Ectodermal cell (in vitro differentiated cells): ENCODE results near the gene HTRA1.

Experiments used
- H3K27ac ChIP-seq: 2 replicates; pipeline ENCODE4 v1.7.0; 2013; ENCODE audit warnings: mild to moderate bottlenecking, low read depth, low read length; ENCODE audit not compliant: insufficient read depth, poor library complexity, severe bottlenecking
- H3K27me3 ChIP-seq: 2 replicates; pipeline ENCODE4 v1.7.0; 2013; ENCODE audit warnings: mild to moderate bottlenecking, low read length; ENCODE audit not compliant: insufficient read depth, control insufficient read depth, poor library complexity, severe bottlenecking
- H3K36me3 ChIP-seq: one replicate; pipeline ENCODE4 v1.7.0; 2013; ENCODE audit warnings: low read length; ENCODE audit not compliant: control insufficient read depth, insufficient read depth
- H3K4me1 ChIP-seq: one replicate; pipeline ENCODE4 v1.7.0; 2013; ENCODE audit warnings: low read length; ENCODE audit not compliant: control insufficient read depth, insufficient read depth
- H3K4me3 ChIP-seq: 2 replicates; pipeline ENCODE4 v1.7.0; 2013; ENCODE audit warnings: low read depth, low read length, control low read depth; ENCODE audit not compliant: insufficient read depth
- H3K9me3 ChIP-seq: 2 replicates; pipeline ENCODE4 v1.7.0; 2013; ENCODE audit warnings: mild to moderate bottlenecking, low read length, moderate library complexity; ENCODE audit not compliant: control insufficient read depth
- WGBS, 2 experiments: methylation state at CpG; one replicate each; pipeline ENCODE4 v1.1.7; 2013; ENCODE audit warnings: missing lambda C conversion rate in 2 of 2; 5-methylcytosine and 5-hydroxymethylcytosine counted together

The HTRA1 gene

DNA sequence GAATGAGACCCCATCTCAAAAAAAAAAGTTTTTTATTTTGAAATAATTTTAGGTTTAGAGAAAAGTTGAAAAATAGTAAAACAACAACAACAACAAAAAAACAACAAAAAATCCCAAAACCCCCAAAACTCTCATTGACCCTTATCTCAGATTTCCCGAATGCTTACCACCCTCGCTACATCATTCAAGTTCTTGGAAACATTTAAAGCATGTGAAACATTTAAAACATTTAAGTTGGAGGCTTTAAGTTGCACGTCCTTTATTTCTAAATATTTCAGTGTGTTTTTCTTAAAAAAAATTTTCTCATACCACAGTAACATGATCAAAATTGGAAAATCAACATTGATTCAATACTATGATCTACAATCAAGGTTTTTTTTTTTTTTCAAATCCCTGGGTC is 7.3 kb upstream of the HTRA1 start:
- Histone ChIP-seq H3K4me1 (no peaks in the 10 kb centered on the region), H3K27me3 (peaks cover 15% of the 10 kb centered on the region), H3K9me3 (no peaks in the 10 kb centered on the region), H3K4me3 (no peak overlapping the region), H3K27ac (no peak overlapping the region), H3K36me3 (no peaks in the 10 kb centered on the region)
- 93 to 94% methylated on average over 2 to 3 of the region's 3 CpGs for WGBS, 2 experiments

DNA sequence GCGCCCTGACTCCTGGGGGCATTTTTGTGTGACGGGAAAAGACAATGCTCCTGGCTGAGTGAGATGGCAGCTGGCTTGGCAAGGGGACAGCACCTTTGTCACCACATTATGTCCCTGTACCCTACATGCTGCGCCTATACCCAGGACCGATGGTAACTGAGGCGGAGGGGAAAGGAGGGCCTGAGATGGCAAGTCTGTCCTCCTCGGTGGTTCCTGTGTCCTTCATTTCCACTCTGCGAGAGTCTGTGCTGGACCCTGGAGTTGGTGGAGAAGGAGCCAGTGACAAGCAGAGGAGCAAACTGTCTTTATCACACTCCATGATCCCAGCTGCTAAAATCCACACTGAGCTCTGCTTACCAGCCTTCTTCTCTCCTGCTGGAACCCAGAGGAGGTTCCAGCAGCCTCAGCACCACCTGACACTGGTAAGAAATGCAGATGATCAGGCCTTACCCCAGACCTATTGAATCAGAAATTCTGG is 6.7 kb upstream of the HTRA1 start, which contains the start of gene ARMS2:
TSS of gene ARMS2 (plus strand) at position 51 of the 478 bp plus-strand sequence. CDS start at position 126, 75 bp downstream.
- 81 to 86% methylated on average over 7 of the region's 7 CpGs for WGBS, 2 experiments
- H3K27me3 ChIP-seq, result peaks cover 21% of the 10 kb centered on the region
- H3K4me3 ChIP-seq, result no peak within 1 kb of the TSS
- H3K9me3 ChIP-seq, result no peaks in the 10 kb centered on the region
- no peaks in the 10 kb centered on the region for H3K36me3 ChIP-seq
- H3K27ac ChIP-seq, result no peak within 1 kb of the TSS
- no peaks in the 10 kb centered on the region for H3K4me1 ChIP-seq

DNA sequence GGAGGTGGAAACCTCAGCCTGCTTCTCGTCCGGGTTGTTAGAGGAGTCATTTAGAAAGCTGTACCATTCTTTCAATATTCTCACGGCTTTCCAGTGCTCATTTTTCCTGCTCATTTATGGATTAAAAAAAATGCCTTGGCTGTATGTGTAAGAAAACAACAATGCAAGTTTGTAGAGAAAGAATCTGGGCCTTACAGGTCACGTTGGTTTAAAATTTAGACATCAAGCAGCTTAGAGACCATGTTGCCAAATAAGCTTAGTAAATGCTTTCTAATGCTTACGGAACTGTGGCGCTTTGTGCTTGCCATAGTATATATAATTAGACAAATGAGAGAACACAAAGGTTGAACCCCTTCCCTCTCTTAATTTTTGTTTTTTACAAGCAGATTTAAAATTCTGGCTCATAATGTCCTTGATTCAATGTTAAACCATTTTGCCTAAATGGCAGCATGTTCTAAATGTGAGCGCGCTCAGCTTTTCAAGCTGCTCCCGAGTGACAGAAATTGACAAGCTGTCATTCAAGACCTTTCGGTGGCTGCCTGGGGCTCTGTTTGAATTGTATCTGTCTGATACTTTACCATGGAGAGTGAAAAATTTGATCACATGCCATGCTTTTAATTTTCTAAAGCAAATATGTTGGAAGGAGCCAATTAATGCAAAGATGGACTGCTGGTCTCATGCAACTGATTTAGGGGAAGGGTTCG is 5.8 kb upstream of the HTRA1 start:
- H3K4me1 ChIP-seq, result no peaks in the 10 kb centered on the region
- no peaks in the 10 kb centered on the region for H3K9me3 ChIP-seq
- peaks cover 29% of the 10 kb centered on the region for H3K27me3 ChIP-seq
- 91 to 93% methylated on average over 8 to 11 of the region's 11 CpGs for whole genome bisulfite sequencing, 2 experiments
- no peaks in the 10 kb centered on the region for H3K36me3 ChIP-seq
- no peak overlapping the region for H3K27ac ChIP-seq
- no peak overlapping the region for H3K4me3 ChIP-seq

DNA sequence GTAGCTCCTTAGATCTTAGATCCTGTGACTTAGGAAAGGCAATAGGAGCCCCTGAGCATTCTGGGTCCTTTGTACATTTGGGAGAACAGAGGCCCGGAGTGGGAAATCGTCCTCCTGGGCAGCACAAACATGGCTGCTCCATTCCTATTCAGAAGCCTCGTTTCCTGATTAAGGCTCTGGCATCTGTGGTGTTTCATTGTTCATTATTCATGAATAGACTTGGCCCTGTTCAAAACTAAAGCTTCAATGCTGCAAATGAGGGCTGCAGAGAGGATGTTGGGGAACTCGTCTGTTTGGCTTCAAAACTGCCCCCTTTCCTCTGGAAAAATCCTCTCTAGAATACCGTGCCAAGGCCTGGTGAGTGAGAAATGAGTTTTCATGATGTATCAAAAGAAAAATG is 3.4 kb upstream of the HTRA1 start:
- no peaks in the 10 kb centered on the region for H3K36me3 ChIP-seq
- no peak overlapping the region for H3K4me3 ChIP-seq
- H3K27ac ChIP-seq, result no peak overlapping the region
- 90% methylated on average over 5 of the region's 5 CpGs for WGBS, 2 experiments
- no peaks in the 10 kb centered on the region for H3K9me3 ChIP-seq
- peaks cover 12% of the 10 kb centered on the region for H3K4me1 ChIP-seq
- peaks cover 53% of the 10 kb centered on the region for H3K27me3 ChIP-seq

DNA sequence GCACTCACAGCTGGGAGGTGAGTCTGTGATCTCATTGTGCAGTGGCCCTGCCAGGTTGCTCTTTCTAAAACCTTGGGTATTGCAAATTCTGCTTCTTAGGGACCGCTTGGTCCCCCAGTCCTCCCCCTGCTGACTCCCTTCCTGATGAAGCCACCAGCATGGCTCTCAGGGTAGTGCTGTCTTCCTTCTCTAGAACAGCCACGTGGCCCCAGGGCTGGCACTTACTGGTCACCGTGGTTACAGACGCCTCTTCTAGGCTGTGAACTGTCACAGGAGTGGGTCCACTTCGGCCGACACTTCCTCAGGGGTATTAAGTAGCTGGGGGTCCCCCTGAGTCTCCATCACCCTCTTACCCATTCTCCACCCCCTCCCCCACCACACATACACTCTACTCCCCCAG is 2.7 kb upstream of the HTRA1 start:
- 70 to 82% methylated on average over 6 of the region's 6 CpGs for WGBS, 2 experiments
- H3K27me3 ChIP-seq, result peaks cover 61% of the 10 kb centered on the region
- no peaks in the 10 kb centered on the region for H3K9me3 ChIP-seq
- no peak overlapping the region for H3K4me3 ChIP-seq
- H3K4me1 ChIP-seq, result peaks cover 12% of the 10 kb centered on the region
- H3K27ac ChIP-seq, result no peak overlapping the region
- no peaks in the 10 kb centered on the region for H3K36me3 ChIP-seq

DNA sequence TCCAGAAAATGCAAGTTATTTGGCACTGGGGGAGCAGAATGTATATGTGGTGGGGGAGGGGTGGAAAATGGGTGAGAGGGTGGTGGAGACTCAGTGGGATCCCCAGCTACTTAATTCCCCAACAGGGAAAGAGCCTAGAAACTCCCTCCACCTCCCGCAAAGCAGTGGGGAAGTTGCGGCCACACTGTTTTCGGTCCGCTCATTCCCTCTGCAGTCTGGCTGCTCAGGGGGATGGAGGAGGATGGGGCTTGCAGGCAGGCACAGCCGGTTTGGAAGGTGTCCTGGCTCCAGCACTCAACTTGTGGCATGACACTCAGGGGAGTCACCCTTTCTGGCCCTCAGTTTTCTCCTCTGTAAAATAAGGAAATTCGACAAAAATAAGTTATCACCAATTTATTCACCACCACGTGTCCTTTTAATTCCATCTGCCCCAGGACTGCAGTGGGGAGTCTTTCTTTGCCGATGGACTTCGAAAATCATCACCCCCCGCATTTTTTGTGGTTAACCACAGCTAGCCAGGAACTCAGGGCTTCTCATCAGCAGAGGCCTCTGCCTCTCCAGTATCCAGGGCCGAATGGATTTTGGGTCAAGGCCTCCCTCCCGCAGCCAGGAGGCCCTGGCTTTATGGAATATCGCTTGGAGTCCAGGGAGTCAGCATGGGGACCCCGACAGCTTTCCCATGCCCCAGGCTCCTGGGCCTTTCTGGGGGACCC is 1.6 kb upstream of the HTRA1 start:
- Histone ChIP-seq H3K4me3 (no peak overlapping the region), H3K36me3 (no peaks in the 10 kb centered on the region), H3K4me1 (peaks cover 12% of the 10 kb centered on the region), H3K27me3 (peaks cover 71% of the 10 kb centered on the region), H3K9me3 (no peaks in the 10 kb centered on the region), H3K27ac (no peak overlapping the region)
- WGBS, 2 experiments, result 63 to 64% methylated on average over 14 of the region's 14 CpGs

DNA sequence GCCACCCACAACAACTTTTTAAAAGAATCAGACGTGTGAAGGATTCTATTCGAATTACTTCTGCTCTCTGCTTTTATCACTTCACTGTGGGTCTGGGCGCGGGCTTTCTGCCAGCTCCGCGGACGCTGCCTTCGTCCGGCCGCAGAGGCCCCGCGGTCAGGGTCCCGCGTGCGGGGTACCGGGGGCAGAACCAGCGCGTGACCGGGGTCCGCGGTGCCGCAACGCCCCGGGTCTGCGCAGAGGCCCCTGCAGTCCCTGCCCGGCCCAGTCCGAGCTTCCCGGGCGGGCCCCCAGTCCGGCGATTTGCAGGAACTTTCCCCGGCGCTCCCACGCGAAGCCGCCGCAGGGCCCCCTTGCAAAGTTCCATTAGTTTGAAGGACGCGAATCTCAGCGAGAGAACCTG is 461 bp upstream of the HTRA1 start:
- H3K27ac ChIP-seq, result no peak overlapping the region
- peaks cover 83% of the 10 kb centered on the region for H3K27me3 ChIP-seq
- H3K36me3 ChIP-seq, result no peaks in the 10 kb centered on the region
- H3K4me1 ChIP-seq, result peaks cover 12% of the 10 kb centered on the region
- peak overlapping the region; percentile 40 for H3K4me3 ChIP-seq
- H3K9me3 ChIP-seq, result no peaks in the 10 kb centered on the region
- 5 to 6% methylated on average over 40 of the region's 40 CpGs for WGBS, 2 experiments

DNA sequence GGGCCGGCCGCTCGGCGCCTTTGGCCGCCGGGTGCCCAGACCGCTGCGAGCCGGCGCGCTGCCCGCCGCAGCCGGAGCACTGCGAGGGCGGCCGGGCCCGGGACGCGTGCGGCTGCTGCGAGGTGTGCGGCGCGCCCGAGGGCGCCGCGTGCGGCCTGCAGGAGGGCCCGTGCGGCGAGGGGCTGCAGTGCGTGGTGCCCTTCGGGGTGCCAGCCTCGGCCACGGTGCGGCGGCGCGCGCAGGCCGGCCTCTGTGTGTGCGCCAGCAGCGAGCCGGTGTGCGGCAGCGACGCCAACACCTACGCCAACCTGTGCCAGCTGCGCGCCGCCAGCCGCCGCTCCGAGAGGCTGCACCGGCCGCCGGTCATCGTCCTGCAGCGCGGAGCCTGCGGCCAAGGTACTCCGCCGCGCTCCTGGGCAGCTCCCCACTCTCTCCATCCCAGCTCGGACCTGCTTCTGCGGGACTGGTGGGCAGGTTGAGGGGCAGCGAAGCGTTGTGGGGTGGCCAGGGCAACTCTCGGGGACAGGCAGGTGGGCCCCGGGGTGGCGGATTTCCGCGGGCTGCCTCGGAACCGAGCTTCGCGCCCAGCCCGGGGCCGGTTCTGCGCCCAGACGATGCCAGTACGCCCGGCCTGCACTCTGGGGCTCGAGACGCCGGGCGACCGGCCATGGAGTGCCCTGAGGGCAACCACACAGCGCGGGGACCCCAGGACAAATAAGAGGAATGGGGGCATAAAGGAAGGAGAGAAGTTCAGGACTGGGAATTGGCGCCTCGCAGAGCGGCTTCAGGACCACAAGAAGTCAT is 578 bp downstream of the HTRA1 start:
- 1% methylated on average over 95 of the region's 95 CpGs for WGBS, 2 experiments
- H3K4me3 ChIP-seq, result peak overlapping the region; percentile 40
- no peaks in the 10 kb centered on the region for H3K36me3 ChIP-seq
- no peak overlapping the region for H3K27ac ChIP-seq
- H3K27me3 ChIP-seq, result peaks cover 83% of the 10 kb centered on the region
- H3K9me3 ChIP-seq, result no peaks in the 10 kb centered on the region
- peaks cover 12% of the 10 kb centered on the region for H3K4me1 ChIP-seq

DNA sequence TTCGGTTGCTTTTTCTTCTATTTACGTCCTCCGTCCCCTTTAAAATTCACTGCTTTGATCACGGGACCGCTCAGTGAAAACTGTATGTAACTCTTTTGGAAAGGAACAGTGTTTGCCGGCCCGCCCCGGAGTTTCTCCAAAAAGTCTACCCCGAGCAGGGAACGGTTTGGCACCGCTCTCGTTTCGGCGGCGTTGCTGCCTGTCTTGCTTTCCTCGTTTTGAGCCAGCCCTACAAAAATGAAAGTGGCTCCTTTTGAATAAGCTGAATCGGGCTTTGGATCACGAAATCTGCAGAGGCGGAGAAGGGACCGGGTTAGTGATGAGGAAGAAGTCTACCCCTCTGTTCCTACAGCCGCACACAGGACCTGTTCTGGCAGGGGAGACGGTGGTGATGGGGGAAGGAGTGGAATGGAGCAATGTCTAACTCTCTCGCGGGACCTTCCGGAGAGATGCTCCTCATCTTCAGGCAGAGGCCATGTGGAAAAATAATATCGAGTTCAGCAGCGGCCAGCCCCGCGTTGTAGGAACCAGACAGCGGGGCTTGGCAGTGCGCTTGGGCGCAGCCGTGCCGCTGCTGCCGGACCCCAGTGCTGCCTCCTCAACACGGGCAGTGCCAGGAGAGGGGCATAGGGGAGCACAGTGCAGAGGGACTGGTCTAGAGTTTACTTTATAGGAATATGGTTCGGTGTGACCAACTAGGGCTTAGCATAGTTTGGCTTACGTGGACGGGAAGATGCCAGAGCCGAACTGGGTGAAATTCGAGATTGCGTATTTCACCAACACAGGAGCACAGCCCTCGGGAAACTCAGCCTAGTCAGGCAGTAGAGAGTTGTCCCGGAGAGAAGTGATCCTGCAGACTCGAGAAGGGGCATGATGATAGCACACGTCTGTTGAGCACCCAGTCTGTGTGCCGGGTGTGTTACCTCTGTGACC is 1.4 kb downstream of the HTRA1 start:
- Histone ChIP-seq H3K9me3 (no peaks in the 10 kb centered on the region), H3K27ac (no peak overlapping the region), H3K36me3 (no peaks in the 10 kb centered on the region), H3K4me3 (peak overlapping the region; percentile 40), H3K4me1 (peaks cover 12% of the 10 kb centered on the region), H3K27me3 (peaks cover 78% of the 10 kb centered on the region)
- 19% methylated on average over 47 of the region's 47 CpGs for WGBS, 2 experiments
